ENCODE data around the gene GALNT3.

Gene GALNT3

GRCh38 chr2:165793779-165794535 is at the start of gene GALNT3:
TSS of gene GALNT3 (minus strand) at chr2:165794247. CDS start at chr2:165770700, 23,547 bp downstream.
- DNase-seq, result no peak

GRCh38 chr2:165843351-165843750 is 49.3 kb upstream of the GALNT3 start:
- DNase-seq, result no peak

- DNase-seq, result no peak
These were observed 46.4 kb upstream of the GALNT3 start for GRCh38 chr2:165840333-165840958.

- no peak for DNase-seq
These were observed 45.6 kb upstream of the GALNT3 start for GRCh38 chr2:165839610-165840009.

GRCh38 chr2:165837122-165837521 is 43.1 kb upstream of the GALNT3 start:
- DNase-seq, result no peak

GRCh38 chr2:165835363-165835762 is 41.3 kb upstream of the GALNT3 start:
- DNase-seq, result no peak

GRCh38 chr2:165833156-165833555 is 39.1 kb upstream of the GALNT3 start:
- no peak for DNase-seq

- DNase-seq, result no peak
These were observed 33.9 kb upstream of the GALNT3 start for GRCh38 chr2:165827921-165828276.

- no peak for DNase-seq
These were observed 33.2 kb upstream of the GALNT3 start for GRCh38 chr2:165827016-165827920.

- DNase-seq, result no peak
These were observed 31.0 kb upstream of the GALNT3 start for GRCh38 chr2:165825041-165825440.

- DNase-seq, result no peak
These were observed 26.2 kb upstream of the GALNT3 start for GRCh38 chr2:165820296-165820695.

- no peak for DNase-seq
These were observed 24.9 kb upstream of the GALNT3 start for GRCh38 chr2:165818920-165819319.

GRCh38 chr2:165815299-165816141 is 21.5 kb upstream of the GALNT3 start:
- DNase-seq, result no peak

GRCh38 chr2:165814473-165814872 is 20.4 kb upstream of the GALNT3 start:
- no peak for DNase-seq

GRCh38 chr2:165811592-165812370 is 17.7 kb upstream of the GALNT3 start:
- no peak for DNase-seq

GRCh38 chr2:165810418-165810817 is 16.4 kb upstream of the GALNT3 start:
- DNase-seq, result no peak

- no peak for DNase-seq
These were observed 10.7 kb upstream of the GALNT3 start for GRCh38 chr2:165804719-165805118.

- no peak for DNase-seq
These were observed 9.2 kb upstream of the GALNT3 start for GRCh38 chr2:165803123-165803760.

- DNase-seq, result no peak
These were observed 7.1 kb upstream of the GALNT3 start for GRCh38 chr2:165801176-165801575.

- no peak for DNase-seq
These were observed 2.9 kb upstream of the GALNT3 start for GRCh38 chr2:165796819-165797530.

- no peak for DNase-seq
These were observed 2.1 kb upstream of the GALNT3 start for GRCh38 chr2:165796129-165796528.
